Activated naive CD8-positive, alpha-beta T cell treated with anti-CD3 and anti-CD28 coated beads for 36 hours (primary cell): ENCODE data around the gene CCDC33. TPM values are rescaled to one million over a fixed set of nuclear protein-coding genes. Genes with fewer than 3 reads are reported as not detected.
"Not testable (repeated sequence)": the region's sequence is repeated elsewhere in the genome, so short reads cannot be mapped to it uniquely, and the experiment has no call there.

ENCODE experiments used
- DNase-seq: peaks from one replicate; pipeline ENCODE4 v3.0.0; 2021
- H3K27ac Mint-ChIP-seq: one replicate; pipeline ENCODE4 v1.8.0; 2022; ENCODE audit warnings: mild to moderate bottlenecking, moderate library complexity, mixed read lengths
- H3K27me3 Mint-ChIP-seq: one replicate; pipeline ENCODE4 v1.8.0; 2022; ENCODE audit warnings: mild to moderate bottlenecking, mixed read lengths
- H3K36me3 Mint-ChIP-seq: one replicate; pipeline ENCODE4 v1.8.0; 2021; ENCODE audit warnings: mild to moderate bottlenecking, mixed read lengths
- H3K4me1 Mint-ChIP-seq: one replicate; pipeline ENCODE4 v1.8.0; 2021; ENCODE audit warnings: mixed read lengths
- H3K4me3 Mint-ChIP-seq: one replicate; pipeline ENCODE4 v1.8.0; 2022; ENCODE audit warnings: mild to moderate bottlenecking, moderate library complexity, mixed read lengths
- H3K9me3 Mint-ChIP-seq: one replicate; pipeline ENCODE4 v1.8.0; 2022; ENCODE audit warnings: mixed read lengths
- total RNA-seq, 2 experiments: library from RNA; stranded (reverse); gene quantifications; one replicate each; pipeline ENCODE4 v1.2.3, GENCODE V29; 2021

The CCDC33 gene
- total RNA-seq, 2 experiments from 2014 or later = 0.20 TPM; not detected in 1

DNA sequence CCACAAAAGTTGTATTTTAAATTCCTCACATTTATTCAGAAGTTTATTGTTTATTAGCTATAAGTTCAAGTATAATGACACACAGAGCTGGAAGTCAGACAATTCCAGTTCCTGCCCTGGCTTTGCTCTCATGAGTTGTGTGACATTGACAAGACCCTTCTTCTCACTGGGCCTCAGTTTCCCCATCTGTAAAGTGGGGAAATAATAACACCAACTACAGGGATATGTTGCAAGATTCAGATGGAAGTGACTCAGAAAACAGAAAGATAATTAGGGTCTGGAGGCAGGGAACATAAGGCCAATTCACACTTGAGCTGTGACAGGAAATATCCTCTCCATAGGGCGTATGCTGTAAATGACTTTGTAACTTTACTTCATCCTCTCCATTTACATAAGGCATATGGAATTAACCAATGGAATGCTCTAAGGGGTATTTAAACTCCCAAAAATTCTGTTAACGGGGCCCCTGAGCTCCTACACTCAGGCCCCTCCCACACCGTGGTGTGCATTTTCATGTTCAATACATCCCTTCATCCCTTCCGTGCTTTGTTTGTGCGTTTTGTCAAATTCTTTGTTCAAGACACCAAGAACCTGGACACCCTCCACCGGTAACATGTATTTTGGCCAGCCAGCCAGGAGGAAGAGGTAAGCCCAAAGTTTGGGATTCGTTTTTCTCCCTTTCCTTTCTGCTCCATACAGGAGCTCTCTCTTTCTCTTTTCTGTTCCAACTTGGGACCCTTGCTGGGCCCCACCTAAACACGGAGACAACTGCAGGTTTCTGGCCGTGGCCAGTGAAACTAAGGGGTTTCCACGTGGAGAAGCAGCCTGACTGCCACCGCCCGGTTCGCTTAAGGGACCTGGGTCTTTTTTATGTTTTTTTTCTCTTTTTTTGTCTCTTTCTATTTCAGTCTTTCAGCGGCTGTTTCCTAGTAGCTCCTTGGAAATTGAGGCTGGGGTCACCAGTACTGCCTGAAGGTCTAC, 114.5 kb downstream of the CCDC33 start:
- no peak for DNase-seq
- H3K4me3 Mint-ChIP-seq = no peak overlapping the region
- peaks cover 1% of the 10 kb centered on the region for H3K4me1 Mint-ChIP-seq
- peaks cover 3% of the 10 kb centered on the region for H3K36me3 Mint-ChIP-seq
- H3K9me3 Mint-ChIP-seq = peaks cover 11% of the 10 kb centered on the region
- no peak overlapping the region for H3K27ac Mint-ChIP-seq
- peaks cover 14% of the 10 kb centered on the region for H3K27me3 Mint-ChIP-seq

GRCh38 chr15:74351670-74352069, 115.5 kb downstream of the CCDC33 start:
- Mint-ChIP-seq H3K27ac (no peak overlapping the region), H3K27me3 (peaks cover 15% of the 10 kb centered on the region), H3K36me3 (peaks cover 3% of the 10 kb centered on the region), H3K4me3 (no peak overlapping the region), H3K4me1 (no peaks in the 10 kb centered on the region), H3K9me3 (peaks cover 11% of the 10 kb centered on the region)
- no peak for DNase-seq

GRCh38 chr15:74352393-74352910, 116.3 kb downstream of the CCDC33 start:
- Mint-ChIP-seq H3K9me3 (peaks cover 11% of the 10 kb centered on the region), H3K27ac (no peak overlapping the region), H3K4me3 (no peak overlapping the region), H3K36me3 (peaks cover 3% of the 10 kb centered on the region), H3K27me3 (peaks cover 15% of the 10 kb centered on the region), H3K4me1 (no peaks in the 10 kb centered on the region)
- DNase-seq = no peak

- not testable (repeated sequence) for H3K36me3 Mint-ChIP-seq, H3K27ac Mint-ChIP-seq, H3K4me3 Mint-ChIP-seq, H3K4me1 Mint-ChIP-seq, DNase-seq
- Mint-ChIP-seq H3K27me3 (peaks cover 15% of the 10 kb centered on the region), H3K9me3 (peaks cover 11% of the 10 kb centered on the region)
These were observed 117.9 kb downstream of the CCDC33 start for GRCh38 chr15:74353992-74354391.

GRCh38 chr15:74356050-74356449, 119.9 kb downstream of the CCDC33 start:
- not testable (repeated sequence) for H3K4me1 Mint-ChIP-seq, H3K4me3 Mint-ChIP-seq, H3K36me3 Mint-ChIP-seq, DNase-seq, H3K27ac Mint-ChIP-seq
- H3K9me3 Mint-ChIP-seq = peaks cover 11% of the 10 kb centered on the region
- peaks cover 15% of the 10 kb centered on the region for H3K27me3 Mint-ChIP-seq

- not testable (repeated sequence) for DNase-seq, H3K4me1 Mint-ChIP-seq, H3K4me3 Mint-ChIP-seq, H3K36me3 Mint-ChIP-seq, H3K27ac Mint-ChIP-seq
- peaks cover 11% of the 10 kb centered on the region for H3K9me3 Mint-ChIP-seq
- peaks cover 15% of the 10 kb centered on the region for H3K27me3 Mint-ChIP-seq
These were observed 121.4 kb downstream of the CCDC33 start for GRCh38 chr15:74357514-74357913.

- H3K4me3 Mint-ChIP-seq, H3K27ac Mint-ChIP-seq, H3K4me1 Mint-ChIP-seq, H3K9me3 Mint-ChIP-seq, H3K36me3 Mint-ChIP-seq, DNase-seq: not testable (repeated sequence)
- peaks cover 12% of the 10 kb centered on the region for H3K27me3 Mint-ChIP-seq
These were observed 123.2 kb downstream of the CCDC33 start for GRCh38 chr15:74359376-74359775.

- H3K4me3 Mint-ChIP-seq, H3K9me3 Mint-ChIP-seq, H3K27ac Mint-ChIP-seq, H3K4me1 Mint-ChIP-seq, DNase-seq, H3K36me3 Mint-ChIP-seq: not testable (repeated sequence)
- peaks cover 13% of the 10 kb centered on the region for H3K27me3 Mint-ChIP-seq
These were observed 124.7 kb downstream of the CCDC33 start for GRCh38 chr15:74360855-74361254.

GRCh38 chr15:74362482-74362881, 126.4 kb downstream of the CCDC33 start:
- Mint-ChIP-seq H3K4me1 (peaks cover 3% of the 10 kb centered on the region), H3K36me3 (no peaks in the 10 kb centered on the region), H3K9me3 (no peaks in the 10 kb centered on the region), H3K27me3 (peaks cover 28% of the 10 kb centered on the region), H3K4me3 (no peak overlapping the region), H3K27ac (no peak overlapping the region)
- no peak for DNase-seq

GRCh38 chr15:74364936-74365597, 128.9 kb downstream of the CCDC33 start:
- no peak for DNase-seq
- Mint-ChIP-seq H3K9me3 (no peaks in the 10 kb centered on the region), H3K4me3 (peak overlapping the region; percentile 62), H3K27ac (no peak overlapping the region), H3K36me3 (no peaks in the 10 kb centered on the region), H3K27me3 (peaks cover 43% of the 10 kb centered on the region), H3K4me1 (peaks cover 3% of the 10 kb centered on the region)

- Mint-ChIP-seq H3K36me3 (no peaks in the 10 kb centered on the region), H3K4me1 (peaks cover 3% of the 10 kb centered on the region), H3K27ac (no peak overlapping the region), H3K9me3 (no peaks in the 10 kb centered on the region), H3K4me3 (peak overlapping the region; percentile 62), H3K27me3 (peaks cover 43% of the 10 kb centered on the region)
- peak; percentile 49 for DNase-seq
These were observed 129.7 kb downstream of the CCDC33 start for GRCh38 chr15:74365598-74366445.

DNA sequence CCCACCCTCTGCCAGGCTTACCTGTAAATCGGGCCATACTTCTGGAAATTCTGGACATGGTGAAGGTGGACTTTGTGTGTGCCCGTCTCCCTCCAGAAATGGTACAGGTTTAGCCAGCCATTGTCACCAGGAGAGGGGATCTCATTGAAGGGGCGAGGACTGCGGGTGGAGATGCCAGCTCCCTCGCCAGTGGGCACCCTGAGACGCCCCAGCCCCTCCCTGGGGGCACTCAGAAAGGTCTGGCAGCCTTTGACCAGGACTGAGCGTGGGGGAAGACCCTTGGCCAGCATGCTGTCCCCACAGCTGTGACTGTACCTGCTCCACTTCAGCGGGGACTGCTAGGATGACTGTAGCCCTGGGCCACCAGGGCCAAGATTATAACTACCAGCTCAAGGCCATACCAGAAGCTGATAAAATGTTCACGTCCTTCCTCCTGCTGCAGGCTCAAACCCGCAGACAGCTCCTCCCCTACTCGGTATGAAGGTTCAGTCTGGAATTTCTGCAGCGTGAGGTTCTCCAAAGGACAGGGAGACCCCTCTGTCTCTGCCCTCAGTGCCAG, 131.2 kb downstream of the CCDC33 start, which contains the start of gene CYP11A1:
Gene CYP11A1 (minus strand): TSS at position 351 of the 559 bp plus-strand sequence. CDS start 61 bp downstream, at position 290.
- Mint-ChIP-seq H3K27me3 (peaks cover 43% of the 10 kb centered on the region), H3K4me3 (peak within 1 kb of the TSS; percentile 50), H3K4me1 (peaks cover 3% of the 10 kb centered on the region), H3K36me3 (no peaks in the 10 kb centered on the region), H3K9me3 (no peaks in the 10 kb centered on the region), H3K27ac (no peak within 1 kb of the TSS)
- no peak for DNase-seq

- no peak for DNase-seq
- Mint-ChIP-seq H3K27ac (no peak overlapping the region), H3K4me1 (peaks cover 3% of the 10 kb centered on the region), H3K9me3 (no peaks in the 10 kb centered on the region), H3K27me3 (peaks cover 43% of the 10 kb centered on the region), H3K4me3 (no peak overlapping the region), H3K36me3 (no peaks in the 10 kb centered on the region)
These were observed 132.0 kb downstream of the CCDC33 start for GRCh38 chr15:74368121-74368520.

DNA sequence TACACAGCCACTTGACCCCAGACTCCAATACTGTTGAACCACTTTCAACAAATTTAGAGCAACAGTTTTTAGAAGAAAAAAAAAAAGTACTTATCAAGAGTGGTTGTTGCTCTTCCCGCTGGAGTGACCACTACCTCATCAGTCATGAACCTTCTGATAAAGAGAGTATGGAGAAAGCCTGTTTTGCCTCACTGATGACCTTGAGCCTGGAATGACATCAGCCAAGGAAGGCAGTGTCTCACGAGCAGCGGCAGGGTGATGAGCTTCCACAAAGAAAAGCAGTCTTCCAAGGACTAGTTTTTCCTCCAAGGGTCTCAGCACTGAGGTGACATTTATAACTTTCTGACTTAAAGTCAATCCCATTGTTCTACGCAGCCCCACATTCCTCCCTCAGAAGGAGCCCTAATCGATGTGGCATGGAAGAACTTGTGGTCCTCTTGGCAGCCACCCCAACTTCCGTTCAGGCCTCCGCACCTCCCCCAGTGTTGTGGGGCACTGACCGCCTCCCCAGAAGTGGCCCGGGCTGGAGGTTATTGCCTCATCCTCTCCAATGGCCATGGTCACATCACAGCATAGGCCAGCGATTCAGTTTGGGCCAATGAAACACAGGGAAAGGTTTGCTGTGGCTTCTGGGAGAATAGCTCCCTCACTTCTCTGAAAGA, 133.1 kb downstream of the CCDC33 start:
- no peak overlapping the region for H3K27ac Mint-ChIP-seq

More for the DNA sequence above, 133.1 kb downstream of the CCDC33 start:
- H3K36me3 Mint-ChIP-seq = no peaks in the 10 kb centered on the region
- H3K27me3 Mint-ChIP-seq = peaks cover 43% of the 10 kb centered on the region
- no peaks in the 10 kb centered on the region for H3K9me3 Mint-ChIP-seq
- peaks cover 7% of the 10 kb centered on the region for H3K4me1 Mint-ChIP-seq
- no peak overlapping the region for H3K4me3 Mint-ChIP-seq
- no peak for DNase-seq
